Testis (tissue), 2 donors: ENCODE measurements around the gene PLD1.

Source experiments
- CTCF ChIP-seq, 3 experiments: fragments of 450-650 bp in 2 of 3; fragments of 200-600 bp in 1 of 3; sonication (generic) in 1 of 3; IDR thresholded peaks; one replicate each; pipeline ENCODE4 v1.5.1; 2016 to 2019; ENCODE audit warnings: antibody characterized with exemption in 3 of 3, mild to moderate bottlenecking in 2 of 3, moderate library complexity in 1 of 3
- POLR2A ChIP-seq: fragments of 450-650 bp; IDR thresholded peaks from one replicate; pipeline ENCODE4 v1.6.1; 2017; ENCODE audit warnings: antibody characterized with exemption, mild to moderate bottlenecking, moderate library complexity

DNA sequence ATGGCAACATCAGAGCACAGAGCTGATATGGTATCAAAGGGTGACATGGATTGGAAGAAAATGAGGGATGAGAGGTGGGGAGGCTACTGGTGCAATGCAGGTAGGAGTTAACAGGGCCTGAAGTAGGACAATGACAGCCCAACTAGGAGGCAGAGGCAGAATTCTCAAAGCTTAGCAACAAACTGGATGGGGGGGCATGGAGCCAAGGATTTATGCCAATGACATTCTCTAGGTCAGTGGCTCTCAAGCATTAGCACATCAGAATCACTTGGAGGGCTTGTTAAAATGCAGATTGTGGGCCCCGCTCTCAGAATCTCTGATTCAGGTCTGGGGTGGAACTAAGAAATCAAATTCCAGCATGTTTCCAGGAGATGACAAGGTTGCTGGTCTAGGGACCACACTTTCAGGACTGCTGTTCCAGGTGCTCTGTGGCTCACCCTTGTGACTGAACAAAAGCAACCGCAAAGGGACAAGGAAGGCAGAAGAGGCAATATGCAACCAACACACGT lies 252.0 kb downstream of the PLD1 start:
- TF ChIP-seq CTCF (IDR thresholded peaks at IDR 0.05) (no peak), POLR2A (no peak)
